Keratinocyte (primary cell): ENCODE data around the gene TMEM270.

ENCODE experiments used
- EZH2 ChIP-seq: IDR thresholded peaks from one replicate; pipeline ENCODE4 v1.6.1; 2012; ENCODE audit warnings: inconsistent platforms, mild to moderate bottlenecking, low read length, moderate library complexity
- TF ChIP-seq, protein P1 (sequence below), 3 experiments: IDR thresholded peaks in 1 of 3; conservative IDR thresholded peaks in 1 of 3; optimal IDR thresholded peaks in 1 of 3; 2 replicates in 2 of 3; 3 replicates in 1 of 3; pipeline versions ENCODE3 to v1.5.1; 2011; ENCODE audit warnings: low read length in 3 of 3, mild to moderate bottlenecking in 3 of 3, moderate library complexity in 2 of 3, control low read depth in 1 of 3, inconsistent platforms in 1 of 3; ENCODE audit not compliant: insufficient read depth in 2 of 3; ENCODE audit errors: extremely low read depth in 1 of 3

DNA sequence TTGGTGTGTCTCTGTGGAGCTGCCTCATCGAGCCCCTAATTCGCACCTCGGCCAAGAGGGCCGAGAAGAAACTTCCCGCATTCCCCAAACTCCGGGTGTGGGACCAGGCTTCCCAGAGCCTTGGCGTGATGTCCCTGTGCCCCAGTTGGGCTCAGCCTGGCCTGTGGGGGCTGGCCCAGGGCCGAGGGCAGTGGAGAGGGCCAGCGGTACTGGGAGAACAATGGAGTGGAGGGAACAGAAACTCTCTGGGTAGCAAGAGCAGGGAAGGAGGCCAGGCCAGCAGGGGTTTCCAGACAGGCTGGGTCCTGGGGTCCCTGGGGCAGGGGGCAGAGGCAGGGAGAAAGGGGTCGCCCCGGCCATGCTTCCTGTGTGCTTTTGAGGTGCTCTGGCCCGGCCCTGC, 16.0 kb downstream of the TMEM270 start:
- TF ChIP-seq, protein P1, sequence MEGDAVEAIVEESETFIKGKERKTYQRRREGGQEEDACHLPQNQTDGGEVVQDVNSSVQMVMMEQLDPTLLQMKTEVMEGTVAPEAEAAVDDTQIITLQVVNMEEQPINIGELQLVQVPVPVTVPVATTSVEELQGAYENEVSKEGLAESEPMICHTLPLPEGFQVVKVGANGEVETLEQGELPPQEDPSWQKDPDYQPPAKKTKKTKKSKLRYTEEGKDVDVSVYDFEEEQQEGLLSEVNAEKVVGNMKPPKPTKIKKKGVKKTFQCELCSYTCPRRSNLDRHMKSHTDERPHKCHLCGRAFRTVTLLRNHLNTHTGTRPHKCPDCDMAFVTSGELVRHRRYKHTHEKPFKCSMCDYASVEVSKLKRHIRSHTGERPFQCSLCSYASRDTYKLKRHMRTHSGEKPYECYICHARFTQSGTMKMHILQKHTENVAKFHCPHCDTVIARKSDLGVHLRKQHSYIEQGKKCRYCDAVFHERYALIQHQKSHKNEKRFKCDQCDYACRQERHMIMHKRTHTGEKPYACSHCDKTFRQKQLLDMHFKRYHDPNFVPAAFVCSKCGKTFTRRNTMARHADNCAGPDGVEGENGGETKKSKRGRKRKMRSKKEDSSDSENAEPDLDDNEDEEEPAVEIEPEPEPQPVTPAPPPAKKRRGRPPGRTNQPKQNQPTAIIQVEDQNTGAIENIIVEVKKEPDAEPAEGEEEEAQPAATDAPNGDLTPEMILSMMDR (optimal IDR thresholded peaks at IDR 0.05 in 1 of 3, IDR thresholded peaks at IDR 0.05 in 1 of 3, conservative IDR thresholded peaks at IDR 0.05 in 1 of 3; ENCODE audit: extremely low read depth in 1 of 3, insufficient read depth in 2 of 3, low read length in 3 of 3) = no peak
- no peak for TF ChIP-seq EZH2
